ENCODE data around the gene NUMBL. TPM values are rescaled to one million over a fixed set of nuclear protein-coding genes. Genes with fewer than 3 reads are reported as not detected.

Gene NUMBL
- total and polyA plus RNA-seq, 9 of the 15 experiments (the other 6 are each of a cell fraction or from before 2014, with no cell fraction given), result 0.39 to 38.6 (median 6.6) TPM

- no peak for TF ChIP-seq ZBTB43 (CRISPR knock-in tag; IDR thresholded peaks at IDR 0.05)
- no peak for TF ChIP-seq PTBP1 (IDR thresholded peaks at IDR 0.05; ENCODE audit: low read depth, low read length)
- no peak for TF ChIP-seq ZBTB9 (CRISPR knock-in tag; IDR thresholded peaks at IDR 0.05)
- TF ChIP-seq ZNF239 (CRISPR knock-in tag; IDR thresholded peaks at IDR 0.05), result no peak
- TF ChIP-seq NR2C1 (IDR thresholded peaks at IDR 0.05), result no peak
- TF ChIP-seq NR2C1 (tag; IDR thresholded peaks at IDR 0.05), result no peak
- TF ChIP-seq ZNF347 (CRISPR knock-in tag; IDR thresholded peaks at IDR 0.05; ENCODE audit: low read depth), result no peak
- no peak for TF ChIP-seq ZKSCAN8 (CRISPR knock-in tag; IDR thresholded peaks at IDR 0.05)
- TF ChIP-seq ZNF609 (CRISPR knock-in tag; IDR thresholded peaks at IDR 0.05; ENCODE audit: borderline replicate concordance), result no peak
- no peak for TF ChIP-seq EZH2 (IDR thresholded peaks at IDR 0.05; ENCODE audit: borderline replicate concordance, low read depth, low read length)
- no peak for TF ChIP-seq U2AF1 (optimal IDR thresholded peaks at IDR 0.05; ENCODE audit: low read depth, low read length)
- TF ChIP-seq CHD1 (IDR thresholded peaks at IDR 0.05; ENCODE audit: low read length), result no peak
- TF ChIP-seq ETV5 (CRISPR knock-in tag; IDR thresholded peaks at IDR 0.05; ENCODE audit: low read depth), result peak; percentile 77; the same call in 1 of the 2 replicates
- peak; percentile 73 for TF ChIP-seq NCOR1 (IDR thresholded peaks at IDR 0.05)
- TF ChIP-seq IFI16 (CRISPR knock-in tag; IDR thresholded peaks at IDR 0.05), result no peak
- TF ChIP-seq KAT7 (CRISPR knock-in tag; IDR thresholded peaks at IDR 0.05; ENCODE audit: borderline replicate concordance), result no peak
- TF ChIP-seq BCL6 (CRISPR knock-in tag; IDR thresholded peaks at IDR 0.05), result no peak
- no peak for TF ChIP-seq PPARD (CRISPR knock-in tag; IDR thresholded peaks at IDR 0.05)
- TF ChIP-seq PKNOX1 (IDR thresholded peaks at IDR 0.05), result peak; percentile 79
These were observed 26.5 kb downstream of the NUMBL start (continued) for GRCh38 chr19:40663695-40664692.

Data from K562 (cell line).